Neural progenitor cell (in vitro differentiated cells): ENCODE measurements around the gene PLEKHA7. TPM values are rescaled to one million over a fixed set of nuclear protein-coding genes. Genes with fewer than 3 reads are reported as not detected.

Experiments
- DNase-seq: peaks from one replicate; pipeline ENCODE4 v3.0.0-alpha.2; 2016; ENCODE audit warnings: low spot score
- H2AFZ ChIP-seq: fragments of 200-600 bp; sonication (generic); replicated peaks from 2 replicates; pipeline ENCODE4 v1.6.1; 2016; ENCODE audit warnings: antibody characterized with exemption
- H3F3A ChIP-seq: fragments of 200-600 bp; sonication (generic); 2 replicates; pipeline ENCODE4 v1.6.1; 2016; ENCODE audit warnings: antibody characterized with exemption, low read depth
- H3K27ac ChIP-seq: fragments of 200-600 bp; sonication (generic); 2 replicates; pipeline ENCODE4 v1.5.1; 2016; ENCODE audit warnings: mild to moderate bottlenecking
- H3K27me3 ChIP-seq: fragments of 200-600 bp; sonication (generic); 2 replicates; pipeline ENCODE4 v1.6.1; 2016; ENCODE audit warnings: mild to moderate bottlenecking, moderate library complexity
- H3K36me3 ChIP-seq: fragments of 200-600 bp; sonication (generic); 2 replicates; pipeline ENCODE4 v1.5.1; 2016
- H3K4me1 ChIP-seq: fragments of 200-600 bp; sonication (generic); 2 replicates; pipeline ENCODE4 v1.6.1; 2016; ENCODE audit warnings: mixed run types
- H3K4me2 ChIP-seq: fragments of 200-600 bp; sonication (generic); 2 replicates; pipeline ENCODE4 v1.6.1; 2016
- H3K4me3 ChIP-seq: fragments of 200-600 bp; sonication (generic); 2 replicates; pipeline ENCODE4 v1.5.1; 2016
- H3K79me2 ChIP-seq: fragments of 200-600 bp; sonication (generic); 2 replicates; pipeline ENCODE4 v1.6.1; 2016; ENCODE audit warnings: low read depth
- H3K9ac ChIP-seq: fragments of 200-600 bp; sonication (generic); 2 replicates; pipeline ENCODE4 v1.6.1; 2016
- H3K9me3 ChIP-seq: fragments of 200-600 bp; sonication (generic); 2 replicates; pipeline ENCODE4 v1.5.1; 2016; ENCODE audit warnings: low read depth
- H4K20me1 ChIP-seq: fragments of 200-600 bp; sonication (generic); 2 replicates; pipeline ENCODE4 v1.6.1; 2016; ENCODE audit warnings: low read depth
- H3K27ac Mint-ChIP-seq: 3 replicates; pipeline ENCODE4 v1.8.0; 2021; ENCODE audit warnings: mixed read lengths
- H3K27me3 Mint-ChIP-seq: 2 replicates; pipeline ENCODE4 v1.8.0; 2022; ENCODE audit warnings: low read depth, mild to moderate bottlenecking, inconsistent platforms, moderate library complexity, mixed read lengths; ENCODE audit not compliant: insufficient read depth
- H3K36me3 Mint-ChIP-seq: 3 replicates; pipeline ENCODE4 v1.8.0; 2021; ENCODE audit warnings: mixed read lengths
- H3K4me1 Mint-ChIP-seq: 3 replicates; pipeline ENCODE4 v1.8.0; 2021; ENCODE audit warnings: mixed read lengths
- H3K4me3 Mint-ChIP-seq: 3 replicates; pipeline ENCODE4 v1.8.0; 2021; ENCODE audit warnings: mild to moderate bottlenecking, moderate library complexity, mixed read lengths
- H3K9me3 Mint-ChIP-seq: 3 replicates; pipeline ENCODE4 v1.8.0; 2020; ENCODE audit warnings: mixed read lengths
- CTCF ChIP-seq: fragments of 200-600 bp; sonication (generic); IDR thresholded peaks from 2 replicates; pipeline ENCODE4 v1.5.1; 2017; ENCODE audit warnings: antibody characterized with exemption, mild to moderate bottlenecking
- EZH2 ChIP-seq: fragments of 200-600 bp; sonication (generic); IDR thresholded peaks from 2 replicates; pipeline ENCODE4 v1.6.1; 2017; ENCODE audit warnings: antibody characterized with exemption, mild to moderate bottlenecking, moderate library complexity
- EZH2phosphoT487 ChIP-seq: fragments of 200-600 bp; sonication (generic); IDR thresholded peaks from 2 replicates; pipeline ENCODE4 v1.6.1; 2017; ENCODE audit warnings: antibody characterized with exemption
- total RNA-seq: library from RNA; depleted of rRNA; stranded (reverse); fragments of >200 nt; gene quantifications from 2 replicates; pipeline ENCODE4 v1.2.3, GENCODE V29; 2015; ENCODE audit warnings: low replicate concordance

PLEKHA7 gene
- total RNA-seq, 1 donor from 2014 or later: 20.3 TPM

GRCh38 chr11:16985297-16985696 lies 28.9 kb downstream of the PLEKHA7 start:
- no peak overlapping the region for H3K4me3 Mint-ChIP-seq
- no peak overlapping the region for H2AFZ ChIP-seq

GRCh38 chr11:16984229-16984628 lies 30.0 kb downstream of the PLEKHA7 start:
- no peak overlapping the region for H3K4me2 ChIP-seq
- H3K27me3 ChIP-seq: no peaks in the 10 kb centered on the region
- no peaks in the 10 kb centered on the region for H3K9me3 Mint-ChIP-seq
- H3K36me3 Mint-ChIP-seq: peaks cover 2% of the 10 kb centered on the region
- peaks cover 62% of the 10 kb centered on the region for H4K20me1 ChIP-seq
- H3K9ac ChIP-seq: no peak overlapping the region
- H3F3A ChIP-seq: peaks cover 11% of the 10 kb centered on the region
- peaks cover 2% of the 10 kb centered on the region for H3K27me3 Mint-ChIP-seq
- H3K4me1 ChIP-seq: peaks cover 29% of the 10 kb centered on the region
- H3K36me3 ChIP-seq: no peaks in the 10 kb centered on the region
- no peak overlapping the region for H2AFZ ChIP-seq
- no peak overlapping the region for H3K27ac ChIP-seq
- no peak for DNase-seq
- H3K9me3 ChIP-seq: no peaks in the 10 kb centered on the region
- H3K4me1 Mint-ChIP-seq: peaks cover 73% of the 10 kb centered on the region
- no peak overlapping the region for H3K4me3 Mint-ChIP-seq
- no peak overlapping the region for H3K4me3 ChIP-seq
- H3K79me2 ChIP-seq: peaks cover 9% of the 10 kb centered on the region
- H3K27ac Mint-ChIP-seq: no peak overlapping the region
- no peak for TF ChIP-seq EZH2phosphoT487
- TF ChIP-seq CTCF: no peak
- TF ChIP-seq EZH2: no peak

More at GRCh38 chr11:16985297-16985696, 28.9 kb downstream of the PLEKHA7 start:
- no peaks in the 10 kb centered on the region for H3K27me3 ChIP-seq
- H3K27me3 Mint-ChIP-seq: peaks cover 2% of the 10 kb centered on the region
- no peak overlapping the region for H3K9ac ChIP-seq
- H3K4me1 ChIP-seq: peaks cover 21% of the 10 kb centered on the region
- H3K27ac ChIP-seq: no peak overlapping the region
- peaks cover 63% of the 10 kb centered on the region for H3K4me1 Mint-ChIP-seq
- peaks cover 2% of the 10 kb centered on the region for H3K36me3 Mint-ChIP-seq
- DNase-seq: no peak
- H3K27ac Mint-ChIP-seq: no peak overlapping the region
- no peak overlapping the region for H3K4me2 ChIP-seq
- no peaks in the 10 kb centered on the region for H3K9me3 ChIP-seq
- peaks cover under 1% of the 10 kb centered on the region for H3F3A ChIP-seq
- no peak overlapping the region for H3K4me3 ChIP-seq
- H3K9me3 Mint-ChIP-seq: no peaks in the 10 kb centered on the region
- no peak for TF ChIP-seq EZH2phosphoT487
- no peak for TF ChIP-seq EZH2
- no peak for TF ChIP-seq CTCF
- peaks cover 53% of the 10 kb centered on the region for H4K20me1 ChIP-seq
- no peaks in the 10 kb centered on the region for H3K36me3 ChIP-seq
- H3K79me2 ChIP-seq: peaks cover 9% of the 10 kb centered on the region

GRCh38 chr11:16982809-16983208 lies 31.4 kb downstream of the PLEKHA7 start:
- peaks cover 42% of the 10 kb centered on the region for H3K4me1 ChIP-seq
- no peak overlapping the region for H3K27ac ChIP-seq
- DNase-seq: no peak
- H3K4me3 Mint-ChIP-seq: peak overlapping the region; percentile 73
- no peaks in the 10 kb centered on the region for H3K27me3 ChIP-seq
- no peaks in the 10 kb centered on the region for H3K9me3 Mint-ChIP-seq
- no peaks in the 10 kb centered on the region for H3K36me3 ChIP-seq
- TF ChIP-seq CTCF (no peak), EZH2phosphoT487 (no peak), EZH2 (no peak)
- no peak overlapping the region for H3K4me2 ChIP-seq
- no peaks in the 10 kb centered on the region for H3K9me3 ChIP-seq
- peaks cover 68% of the 10 kb centered on the region for H4K20me1 ChIP-seq
- H3F3A ChIP-seq: peaks cover 26% of the 10 kb centered on the region
- peaks cover 84% of the 10 kb centered on the region for H3K4me1 Mint-ChIP-seq
- H3K79me2 ChIP-seq: peaks cover 9% of the 10 kb centered on the region
- H3K27me3 Mint-ChIP-seq: peaks cover 2% of the 10 kb centered on the region
- peaks cover 3% of the 10 kb centered on the region for H3K36me3 Mint-ChIP-seq
- H2AFZ ChIP-seq: no peak overlapping the region
- H3K4me3 ChIP-seq: no peak overlapping the region
- H3K9ac ChIP-seq: no peak overlapping the region
- H3K27ac Mint-ChIP-seq: peak overlapping the region; percentile 99
